ENCODE measurements around the gene CNTNAP2.

DNA sequence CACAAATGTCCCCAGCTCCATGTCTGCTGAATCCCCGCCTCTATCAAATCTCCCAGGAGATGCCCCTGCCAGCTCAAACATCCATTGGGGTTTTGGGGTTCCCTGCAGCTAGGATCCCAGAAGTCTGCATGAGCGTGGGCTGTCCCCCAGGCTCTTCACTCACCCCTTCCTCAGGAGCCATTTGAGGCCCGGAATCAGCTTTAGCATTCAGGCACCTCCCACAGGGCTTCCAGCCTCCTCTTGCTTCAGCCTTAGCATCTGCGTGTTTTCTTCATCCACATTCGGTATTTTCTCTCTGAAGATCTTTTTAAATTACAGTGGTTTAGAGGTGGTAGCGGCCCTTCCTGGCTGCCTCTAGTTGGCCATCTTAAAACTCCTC is 1054.4 kb downstream of the CNTNAP2 start:
- TF ChIP-seq, protein P1, sequence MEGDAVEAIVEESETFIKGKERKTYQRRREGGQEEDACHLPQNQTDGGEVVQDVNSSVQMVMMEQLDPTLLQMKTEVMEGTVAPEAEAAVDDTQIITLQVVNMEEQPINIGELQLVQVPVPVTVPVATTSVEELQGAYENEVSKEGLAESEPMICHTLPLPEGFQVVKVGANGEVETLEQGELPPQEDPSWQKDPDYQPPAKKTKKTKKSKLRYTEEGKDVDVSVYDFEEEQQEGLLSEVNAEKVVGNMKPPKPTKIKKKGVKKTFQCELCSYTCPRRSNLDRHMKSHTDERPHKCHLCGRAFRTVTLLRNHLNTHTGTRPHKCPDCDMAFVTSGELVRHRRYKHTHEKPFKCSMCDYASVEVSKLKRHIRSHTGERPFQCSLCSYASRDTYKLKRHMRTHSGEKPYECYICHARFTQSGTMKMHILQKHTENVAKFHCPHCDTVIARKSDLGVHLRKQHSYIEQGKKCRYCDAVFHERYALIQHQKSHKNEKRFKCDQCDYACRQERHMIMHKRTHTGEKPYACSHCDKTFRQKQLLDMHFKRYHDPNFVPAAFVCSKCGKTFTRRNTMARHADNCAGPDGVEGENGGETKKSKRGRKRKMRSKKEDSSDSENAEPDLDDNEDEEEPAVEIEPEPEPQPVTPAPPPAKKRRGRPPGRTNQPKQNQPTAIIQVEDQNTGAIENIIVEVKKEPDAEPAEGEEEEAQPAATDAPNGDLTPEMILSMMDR (IDR thresholded peaks at IDR 0.05) = no peak
- no peak for TF ChIP-seq POLR2A (IDR thresholded peaks at IDR 0.05)

Measured in uterus (tissue), 2 donors.